Neural progenitor cell (in vitro differentiated cells): ENCODE results near the gene ADCY3. TPM values are rescaled to one million over a fixed set of nuclear protein-coding genes. Genes with fewer than 3 reads are reported as not detected.

Experiments used
- DNase-seq: peaks from one replicate; pipeline ENCODE4 v3.0.0-alpha.2; 2016; ENCODE audit warnings: low spot score
- H2AFZ ChIP-seq: fragments of 200-600 bp; sonication (generic); replicated peaks from 2 replicates; pipeline ENCODE4 v1.6.1; 2016; ENCODE audit warnings: antibody characterized with exemption
- H3F3A ChIP-seq: fragments of 200-600 bp; sonication (generic); 2 replicates; pipeline ENCODE4 v1.6.1; 2016; ENCODE audit warnings: antibody characterized with exemption, low read depth
- H3K27ac ChIP-seq: fragments of 200-600 bp; sonication (generic); 2 replicates; pipeline ENCODE4 v1.5.1; 2016; ENCODE audit warnings: mild to moderate bottlenecking
- H3K27me3 ChIP-seq: fragments of 200-600 bp; sonication (generic); 2 replicates; pipeline ENCODE4 v1.6.1; 2016; ENCODE audit warnings: mild to moderate bottlenecking, moderate library complexity
- H3K36me3 ChIP-seq: fragments of 200-600 bp; sonication (generic); 2 replicates; pipeline ENCODE4 v1.5.1; 2016
- H3K4me1 ChIP-seq: fragments of 200-600 bp; sonication (generic); 2 replicates; pipeline ENCODE4 v1.6.1; 2016; ENCODE audit warnings: mixed run types
- H3K4me2 ChIP-seq: fragments of 200-600 bp; sonication (generic); 2 replicates; pipeline ENCODE4 v1.6.1; 2016
- H3K4me3 ChIP-seq: fragments of 200-600 bp; sonication (generic); 2 replicates; pipeline ENCODE4 v1.5.1; 2016
- H3K79me2 ChIP-seq: fragments of 200-600 bp; sonication (generic); 2 replicates; pipeline ENCODE4 v1.6.1; 2016; ENCODE audit warnings: low read depth
- H3K9ac ChIP-seq: fragments of 200-600 bp; sonication (generic); 2 replicates; pipeline ENCODE4 v1.6.1; 2016
- H3K9me3 ChIP-seq: fragments of 200-600 bp; sonication (generic); 2 replicates; pipeline ENCODE4 v1.5.1; 2016; ENCODE audit warnings: low read depth
- H4K20me1 ChIP-seq: fragments of 200-600 bp; sonication (generic); 2 replicates; pipeline ENCODE4 v1.6.1; 2016; ENCODE audit warnings: low read depth
- H3K27ac Mint-ChIP-seq: 3 replicates; pipeline ENCODE4 v1.8.0; 2021; ENCODE audit warnings: mixed read lengths
- H3K27me3 Mint-ChIP-seq: 2 replicates; pipeline ENCODE4 v1.8.0; 2022; ENCODE audit warnings: low read depth, mild to moderate bottlenecking, inconsistent platforms, moderate library complexity, mixed read lengths; ENCODE audit not compliant: insufficient read depth
- H3K36me3 Mint-ChIP-seq: 3 replicates; pipeline ENCODE4 v1.8.0; 2021; ENCODE audit warnings: mixed read lengths
- H3K4me1 Mint-ChIP-seq: 3 replicates; pipeline ENCODE4 v1.8.0; 2021; ENCODE audit warnings: mixed read lengths
- H3K4me3 Mint-ChIP-seq: 3 replicates; pipeline ENCODE4 v1.8.0; 2021; ENCODE audit warnings: mild to moderate bottlenecking, moderate library complexity, mixed read lengths
- H3K9me3 Mint-ChIP-seq: 3 replicates; pipeline ENCODE4 v1.8.0; 2020; ENCODE audit warnings: mixed read lengths
- CTCF ChIP-seq: fragments of 200-600 bp; sonication (generic); IDR thresholded peaks from 2 replicates; pipeline ENCODE4 v1.5.1; 2017; ENCODE audit warnings: antibody characterized with exemption, mild to moderate bottlenecking
- EZH2 ChIP-seq: fragments of 200-600 bp; sonication (generic); IDR thresholded peaks from 2 replicates; pipeline ENCODE4 v1.6.1; 2017; ENCODE audit warnings: antibody characterized with exemption, mild to moderate bottlenecking, moderate library complexity
- EZH2phosphoT487 ChIP-seq: fragments of 200-600 bp; sonication (generic); IDR thresholded peaks from 2 replicates; pipeline ENCODE4 v1.6.1; 2017; ENCODE audit warnings: antibody characterized with exemption
- total RNA-seq: library from RNA; depleted of rRNA; stranded (reverse); fragments of >200 nt; gene quantifications from 2 replicates; pipeline ENCODE4 v1.2.3, GENCODE V29; 2015; ENCODE audit warnings: low replicate concordance

ADCY3 gene
- total RNA-seq, 1 donor from 2014 or later: 25.3 TPM

- Histone ChIP-seq H3K9ac (no peak overlapping the region), H3K4me2 (no peak overlapping the region), H2AFZ (no peak overlapping the region), H3K79me2 (no peaks in the 10 kb centered on the region), H3K27ac (no peak overlapping the region), H3K4me3 (no peak overlapping the region), H3K4me1 (peaks cover 12% of the 10 kb centered on the region), H3F3A (peaks cover 11% of the 10 kb centered on the region), H3K9me3 (no peaks in the 10 kb centered on the region), H3K27me3 (no peaks in the 10 kb centered on the region), H4K20me1 (no peaks in the 10 kb centered on the region), H3K36me3 (no peaks in the 10 kb centered on the region)
- H3K9me3 Mint-ChIP-seq: no peaks in the 10 kb centered on the region
- no peaks in the 10 kb centered on the region for H3K36me3 Mint-ChIP-seq
- no peak for TF ChIP-seq CTCF
- H3K27ac Mint-ChIP-seq: no peak overlapping the region
- no peak for DNase-seq
- H3K4me1 Mint-ChIP-seq: peaks cover 26% of the 10 kb centered on the region
- no peak overlapping the region for H3K4me3 Mint-ChIP-seq
- peaks cover 4% of the 10 kb centered on the region for H3K27me3 Mint-ChIP-seq
Observed at GRCh38 chr2:24929230-24929629, 9.2 kb upstream of the ADCY3 start.

- Histone ChIP-seq H3K36me3 (no peaks in the 10 kb centered on the region), H3K9ac (no peak overlapping the region), H2AFZ (no peak overlapping the region), H3K79me2 (no peaks in the 10 kb centered on the region), H3F3A (peaks cover 20% of the 10 kb centered on the region), H3K27ac (no peak overlapping the region), H3K4me1 (peaks cover 16% of the 10 kb centered on the region), H3K4me2 (no peak overlapping the region), H3K4me3 (no peak overlapping the region), H3K9me3 (no peaks in the 10 kb centered on the region), H3K27me3 (no peaks in the 10 kb centered on the region), H4K20me1 (no peaks in the 10 kb centered on the region)
- peaks cover 4% of the 10 kb centered on the region for H3K27me3 Mint-ChIP-seq
- H3K9me3 Mint-ChIP-seq: no peaks in the 10 kb centered on the region
- H3K4me1 Mint-ChIP-seq: peaks cover 33% of the 10 kb centered on the region
- H3K27ac Mint-ChIP-seq: no peak overlapping the region
- DNase-seq: no peak
- H3K36me3 Mint-ChIP-seq: no peaks in the 10 kb centered on the region
- H3K4me3 Mint-ChIP-seq: no peak overlapping the region
- TF ChIP-seq CTCF (peak; percentile 26), EZH2phosphoT487 (no peak)
Observed at GRCh38 chr2:24928036-24928435, 8.0 kb upstream of the ADCY3 start.

GRCh38 chr2:24926602-24927252 is 6.7 kb upstream of the ADCY3 start:
- Histone ChIP-seq H3K4me1 (peaks cover 16% of the 10 kb centered on the region), H3K9me3 (no peaks in the 10 kb centered on the region), H3K27ac (no peak overlapping the region), H3K9ac (no peak overlapping the region), H3K27me3 (no peaks in the 10 kb centered on the region), H2AFZ (peak overlapping the region; percentile 40), H4K20me1 (no peaks in the 10 kb centered on the region), H3K4me2 (peak overlapping the region; percentile 22), H3K79me2 (no peaks in the 10 kb centered on the region), H3F3A (peaks cover 25% of the 10 kb centered on the region), H3K4me3 (no peak overlapping the region), H3K36me3 (no peaks in the 10 kb centered on the region)
- peak; percentile 41 for DNase-seq
- Mint-ChIP-seq H3K27ac (no peak overlapping the region), H3K4me1 (peaks cover 33% of the 10 kb centered on the region), H3K4me3 (no peak overlapping the region), H3K27me3 (peaks cover 4% of the 10 kb centered on the region), H3K36me3 (no peaks in the 10 kb centered on the region), H3K9me3 (no peaks in the 10 kb centered on the region)
- TF ChIP-seq EZH2phosphoT487 (no peak), EZH2 (no peak), CTCF (no peak)
